GM12878 (cell line): ENCODE results near the gene LCAT. TPM values are rescaled to one million over a fixed set of nuclear protein-coding genes. Genes with fewer than 3 reads are reported as not detected.

Source experiments
- ATAC-seq: fragments of 200-7000 bp; cut with Tn5 transposase; 3 replicates; pipeline ENCODE4 v1.9.1; 2020; ENCODE audit warnings: mild to moderate bottlenecking, moderate library complexity
- BruUV-seq: library from RNA; stranded (reverse); fragments of 400-500 nt; replicated peaks from 2 replicates; lab custom pipeline; 2021; lab: Mats Ljungman, UMichigan
- CTCF ChIA-PET: fragments of 300-600 bp; sonication (Branson Sonifier 250); formaldehyde crosslinking; extraction: SDS; loops from one replicate; lab custom pipeline; 2021; ENCODE audit warnings: inconsistent platforms; lab: Yijun Ruan, JAX
- POLR2A ChIA-PET: fragments of 350-600 bp; formaldehyde crosslinking; extraction: SDS; loops from one replicate; lab custom pipeline; 2021; ENCODE audit warnings: inconsistent platforms; lab: Charles Lee
- RAD21 ChIA-PET: fragments of 300-600 bp; sonication (Branson Sonifier 250); formaldehyde crosslinking; loops from one replicate; lab custom pipeline; 2023; ENCODE audit warnings: antibody characterized with exemption; ENCODE audit not compliant: unreplicated experiment; lab: Charles Lee
- SMC1A ChIA-PET: fragments of 300-600 bp; sonication (Branson Sonifier 250); formaldehyde crosslinking; loops from one replicate; lab custom pipeline; 2023; ENCODE audit not compliant: unreplicated experiment, uncharacterized antibody; lab: Charles Lee
- DNase-seq: peaks from one replicate; pipeline ENCODE4 v3.0.0-alpha.2; 2011; ENCODE audit warnings: low read depth, low spot score
- FAIRE-seq: peaks from 3 replicates; lab custom pipeline; 2011; peaks lifted over from hg19 to GRCh38; lab: Jason Lieb, UNC
- H2AFZ ChIP-seq: 2 replicates; pipeline ENCODE4 v1.6.0; 2011; ENCODE audit warnings: low read depth, low read length, control low read depth; ENCODE audit not compliant: control insufficient read depth
- H3K27ac ChIP-seq: 2 replicates; pipeline ENCODE4 v1.5.1; 2011; ENCODE audit warnings: control low read depth; ENCODE audit not compliant: control insufficient read depth, insufficient read depth
- H3K27me3 ChIP-seq, 2 experiments: replicated peaks in 1 of 2; 2 replicates each; pipeline versions ENCODE4 v1.6.0 to v1.6.1; 2011; ENCODE audit warnings: low read length in 1 of 2; ENCODE audit not compliant: control insufficient read depth in 2 of 2, insufficient read depth in 2 of 2
- H3K36me3 ChIP-seq, 2 experiments: 2 replicates each; pipeline ENCODE4 v1.5.1; 2011; ENCODE audit warnings: low read length in 1 of 2; ENCODE audit not compliant: control insufficient read depth in 2 of 2, insufficient read depth in 2 of 2
- H3K4me1 ChIP-seq: 2 replicates; pipeline ENCODE4 v1.6.1; 2011; ENCODE audit warnings: mild to moderate bottlenecking, low read length, moderate library complexity, mixed read lengths; ENCODE audit not compliant: control insufficient read depth, insufficient read depth
- H3K4me2 ChIP-seq: 2 replicates; pipeline ENCODE4 v1.6.0; 2011; ENCODE audit warnings: control low read depth; ENCODE audit not compliant: control insufficient read depth, insufficient read depth
- H3K4me3 ChIP-seq: fragments of 200-600 bp; sonication (generic); 2 replicates; pipeline ENCODE4 v1.5.1; 2016
- H3K79me2 ChIP-seq: 2 replicates; pipeline ENCODE4 v1.6.0; 2011; ENCODE audit warnings: low read length; ENCODE audit not compliant: control insufficient read depth, insufficient read depth
- H3K9ac ChIP-seq: 2 replicates; pipeline ENCODE4 v1.8.0; 2011; ENCODE audit warnings: low read length, control low read depth, mixed read lengths; ENCODE audit not compliant: control insufficient read depth, insufficient read depth
- H3K9me3 ChIP-seq: replicated peaks from 3 replicates; pipeline ENCODE4 v1.5.1; 2011; ENCODE audit warnings: mild to moderate bottlenecking, low read length; ENCODE audit not compliant: control insufficient read depth, insufficient read depth
- H4K20me1 ChIP-seq: 2 replicates; pipeline ENCODE4 v1.6.0; 2011; ENCODE audit not compliant: control insufficient read depth, insufficient read depth
- NKRF ChIP-seq: fragments of 450-650 bp; conservative IDR thresholded peaks from 2 replicates; pipeline ENCODE4 v1.6.1; 2017; ENCODE audit warnings: mild to moderate bottlenecking, moderate library complexity
- ZBTB40 ChIP-seq: fragments of 450-650 bp; IDR thresholded peaks from 2 replicates; pipeline ENCODE4 v1.6.1; 2016; ENCODE audit warnings: mild to moderate bottlenecking, moderate library complexity, borderline replicate concordance
- WGBS: methylation state at CpG from one replicate; pipeline ENCODE4 v1.1.6; 2016; ENCODE audit warnings: low lambda C conversion rate; ENCODE audit not compliant: insufficient replicate concordance, insufficient coverage; ENCODE audit errors: missing lambda C conversion rate; 5-methylcytosine and 5-hydroxymethylcytosine counted together
- in situ Hi-C: fragments of 300-500 bp; cut with MboI; formaldehyde crosslinking; loops from 9 replicates; pipeline ENCODE4 v1.14.3; 2018; ENCODE audit warnings: mixed read lengths
- intact Hi-C: fragments of 100-400 bp; cut with micrococcal nuclease; formaldehyde crosslinking; loops from one replicate; pipeline ENCODE4 v1.14.2; 2022; ENCODE audit not compliant: unreplicated experiment
- polyA plus RNA-seq, 11 experiments: library from polyadenylated mRNA; depleted of rRNA in 4 of 11; unstranded in 6 of 11; stranded (reverse) in 5 of 11; fragments of >200 nt; fragmentation: Nextera tagmentation in 4 of 11; fragmentation: Illumina TruSeq in 1 of 11; extraction: Ambion mirVana in 4 of 11; extraction: Trizol in 1 of 11; gene quantifications; 1 replicate in 1 of 11; 2 replicates in 10 of 11; pipeline versions ENCODE4 v1.2.1 to v1.2.3, GENCODE V29; 2011 to 2016; ENCODE audit warnings: inconsistent platforms in 2 of 11, missing spikeins in 2 of 11, low read depth in 1 of 11
- total RNA-seq, 4 experiments: library from RNA; depleted of rRNA in 3 of 4; stranded (reverse); fragments of >200 nt in 3 of 4; fragmentation: Illumina TruSeq in 1 of 4; extraction: Trizol in 1 of 4; gene quantifications; 2 replicates each; pipeline versions ENCODE4 v1.2.1 to v1.2.3, GENCODE V29; 2013 to 2021

LCAT gene
- total and polyA plus RNA-seq, 10 of the 15 experiments (the other 5 are each of a cell fraction or from before 2014, with no cell fraction given): 0.61 to 11.7 (median 3.3) TPM

GRCh38 chr16:67892375-67892774 lies 51.5 kb downstream of the LCAT start:
- no peak for FAIRE-seq
- in situ Hi-C loops: no loop called here

More at GRCh38 chr16:67892375-67892774, 51.5 kb downstream of the LCAT start:
- Histone ChIP-seq H3K4me1 (peaks cover 7% of the 10 kb centered on the region), H3K4me3 (peak overlapping the region; percentile 62), H3K9ac (0 out of 2 replicates have a peak overlapping the region, but pooled peaks have one; percentile 39), H3K36me3 (no peaks in the 10 kb centered on the region; a peak in 1 of 4 replicates), H3K27me3 (no peaks in the 10 kb centered on the region), H3K4me2 (peak overlapping the region; percentile 73), H3K27ac (no peak overlapping the region), H3K9me3 (no peaks in the 10 kb centered on the region), H4K20me1 (no peaks in the 10 kb centered on the region), H3K79me2 (peaks cover 24% of the 10 kb centered on the region), H2AFZ (peak overlapping the region; percentile 90)
- TSS peak; percentile 99 for BruUV-seq
- TF ChIP-seq ZBTB40: peak; percentile 73; the same call in 1 of the 2 replicates
- TF ChIP-seq NKRF: no peak
- ChIA-PET POLR2A (interaction anchor here (0.7 to 1.4 kb wide), 3 partner anchors 9 to 192 kb away, joined by 5 to 9 read pairs (median 6); no protein-coding TSS in a partner anchor), SMC1A (interaction anchor here (0.6 to 3.0 kb wide), 6 partner anchors 9 to 172 kb away, joined by 3 to 14 read pairs (median 3); no protein-coding TSS in a partner anchor), RAD21 (interaction anchor here (1.5 kb wide), 1 partner anchor 19 kb away, joined by 3 read pairs; no protein-coding TSS in a partner anchor), CTCF (interaction anchor here (1.0 to 3.4 kb wide), 5 partner anchors 8 to 335 kb away, joined by 3 to 27 read pairs (median 3); partner anchors contain the start of gene NRN1L)
- intact Hi-C loops: loop anchor here (5.0 kb wide), 1 partner anchor 35 kb away; no protein-coding TSS in a partner anchor
- no peak for DNase-seq
- 87% methylated on average over 5 of the region's 5 CpGs for WGBS
- ATAC-seq: no peak

Other genes starting within 250 kb of the LCAT start
Only the 7 nearest of the 18 such genes appear.
- gene NRN1L, start 59.2 kb downstream of the LCAT start, total RNA-seq (2014; rRNA removed): 0.40 TPM in 1 of 2 replicates, not detected in the other
- not detected in 2 replicates for gene NRN1L, start 59.2 kb downstream of the LCAT start, total RNA-seq (2014; rRNA removed; fragmentation: Illumina TruSeq; extraction: Trizol)
- 0.92 TPM in 1 of 2 replicates, not detected in the other for gene NRN1L, start 59.2 kb downstream of the LCAT start, total RNA-seq (2021)
- 0.20 TPM in 1 of 2 replicates, not detected in the other for gene NRN1L, start 59.2 kb downstream of the LCAT start, polyA plus RNA-seq (2011; rRNA removed)
- 0.28 TPM in 1 of 2 replicates, not detected in the other for gene NRN1L, start 59.2 kb downstream of the LCAT start, polyA plus RNA-seq (2014; fragmentation: Illumina TruSeq; extraction: Trizol)
- gene NRN1L, start 59.2 kb downstream of the LCAT start, polyA plus RNA-seq (2014; fragmentation: Nextera tagmentation; extraction: Ambion mirVana): under 1 TPM in 1 of 2 experiments, not detected in 1; 0.11 TPM
- 0.60 and 0.99 TPM in 2 replicates for gene NRN1L, start 59.2 kb downstream of the LCAT start, polyA plus RNA-seq (2014; rRNA removed)
- gene NRN1L, start 59.2 kb downstream of the LCAT start, polyA plus RNA-seq (2016; fragmentation: Nextera tagmentation; extraction: Ambion mirVana): under 1 TPM in 1 of 2 experiments, not detected in 1; 0.21 TPM
- 5.0 and 7.3 TPM in 2 replicates for gene PSKH1, start 50.9 kb downstream of the LCAT start, total RNA-seq (2014; rRNA removed)
- 6.7 and 7.2 TPM in 2 replicates for gene PSKH1, start 50.9 kb downstream of the LCAT start, total RNA-seq (2014; rRNA removed; fragmentation: Illumina TruSeq; extraction: Trizol)
- 17.2 and 18.9 TPM in 2 replicates for gene PSKH1, start 50.9 kb downstream of the LCAT start, total RNA-seq (2021)
- gene PSKH1, start 50.9 kb downstream of the LCAT start, polyA plus RNA-seq (2011; rRNA removed): 3.1 and 7.5 TPM in 2 replicates
- 2.3 and 8.1 TPM in 2 replicates for gene PSKH1, start 50.9 kb downstream of the LCAT start, polyA plus RNA-seq (2014; fragmentation: Illumina TruSeq; extraction: Trizol)
- gene PSKH1, start 50.9 kb downstream of the LCAT start, polyA plus RNA-seq (2014; fragmentation: Nextera tagmentation; extraction: Ambion mirVana): 1 to 10 TPM in 1 of 2 experiments, under 1 TPM in 1; 0.63 to 1.2 TPM
- 12.8 and 14.1 TPM in 2 replicates for gene PSKH1, start 50.9 kb downstream of the LCAT start, polyA plus RNA-seq (2014; rRNA removed)
- gene PSKH1, start 50.9 kb downstream of the LCAT start, polyA plus RNA-seq (2016; fragmentation: Nextera tagmentation; extraction: Ambion mirVana): 10 to 100 TPM; 13.9 to 20.4 TPM
- gene CTRL, start 12.3 kb downstream of the LCAT start, total RNA-seq (2014; rRNA removed): 1.5 and 2.6 TPM in 2 replicates
- gene CTRL, start 12.3 kb downstream of the LCAT start, total RNA-seq (2014; rRNA removed; fragmentation: Illumina TruSeq; extraction: Trizol): 0.83 and 1.1 TPM in 2 replicates
- gene CTRL, start 12.3 kb downstream of the LCAT start, total RNA-seq (2021): 2.0 and 3.6 TPM in 2 replicates
- gene CTRL, start 12.3 kb downstream of the LCAT start, polyA plus RNA-seq (2011; rRNA removed): 0.32 and 1.3 TPM in 2 replicates
- 0.46 and 1.5 TPM in 2 replicates for gene CTRL, start 12.3 kb downstream of the LCAT start, polyA plus RNA-seq (2014; fragmentation: Illumina TruSeq; extraction: Trizol)
- 1 to 10 TPM; 2.7 to 4.2 TPM for gene CTRL, start 12.3 kb downstream of the LCAT start, polyA plus RNA-seq (2014; fragmentation: Nextera tagmentation; extraction: Ambion mirVana)
- gene CTRL, start 12.3 kb downstream of the LCAT start, polyA plus RNA-seq (2014; rRNA removed): 2.0 and 2.8 TPM in 2 replicates
- gene CTRL, start 12.3 kb downstream of the LCAT start, polyA plus RNA-seq (2016; fragmentation: Nextera tagmentation; extraction: Ambion mirVana): 1 to 10 TPM; 4.3 to 4.9 TPM
- gene PSMB10, start 7.3 kb downstream of the LCAT start, total RNA-seq (2014; rRNA removed): 254 and 295 TPM in 2 replicates
- gene PSMB10, start 7.3 kb downstream of the LCAT start, total RNA-seq (2014; rRNA removed; fragmentation: Illumina TruSeq; extraction: Trizol): 97.2 and 108 TPM in 2 replicates
- gene PSMB10, start 7.3 kb downstream of the LCAT start, total RNA-seq (2021): 203 and 207 TPM in 2 replicates
- 32.0 and 70.6 TPM in 2 replicates for gene PSMB10, start 7.3 kb downstream of the LCAT start, polyA plus RNA-seq (2011; rRNA removed)
- 2.8 and 24.1 TPM in 2 replicates for gene PSMB10, start 7.3 kb downstream of the LCAT start, polyA plus RNA-seq (2014; fragmentation: Illumina TruSeq; extraction: Trizol)
- 10 to 100 TPM; 27.4 to 80.8 TPM for gene PSMB10, start 7.3 kb downstream of the LCAT start, polyA plus RNA-seq (2014; fragmentation: Nextera tagmentation; extraction: Ambion mirVana)
- gene PSMB10, start 7.3 kb downstream of the LCAT start, polyA plus RNA-seq (2014; rRNA removed): 193 and 227 TPM in 2 replicates
- 100 to 1,000 TPM; 266 to 308 TPM for gene PSMB10, start 7.3 kb downstream of the LCAT start, polyA plus RNA-seq (2016; fragmentation: Nextera tagmentation; extraction: Ambion mirVana)
- gene SLC12A4, start 24.5 kb upstream of the LCAT start, total RNA-seq (2014; rRNA removed): 13.7 and 14.5 TPM in 2 replicates
- gene SLC12A4, start 24.5 kb upstream of the LCAT start, total RNA-seq (2014; rRNA removed; fragmentation: Illumina TruSeq; extraction: Trizol): 9.2 and 11.3 TPM in 2 replicates
- 33.9 and 39.9 TPM in 2 replicates for gene SLC12A4, start 24.5 kb upstream of the LCAT start, total RNA-seq (2021)
- 6.8 and 14.0 TPM in 2 replicates for gene SLC12A4, start 24.5 kb upstream of the LCAT start, polyA plus RNA-seq (2011; rRNA removed)
- gene SLC12A4, start 24.5 kb upstream of the LCAT start, polyA plus RNA-seq (2014; fragmentation: Illumina TruSeq; extraction: Trizol): 11.5 and 14.0 TPM in 2 replicates
- gene SLC12A4, start 24.5 kb upstream of the LCAT start, polyA plus RNA-seq (2014; fragmentation: Nextera tagmentation; extraction: Ambion mirVana): 1 to 10 TPM in 1 of 2 experiments, under 1 TPM in 1; 0.95 to 1.7 TPM
- gene SLC12A4, start 24.5 kb upstream of the LCAT start, polyA plus RNA-seq (2014; rRNA removed): 17.5 and 18.7 TPM in 2 replicates
- 10 to 100 TPM; 18.6 to 18.7 TPM for gene SLC12A4, start 24.5 kb upstream of the LCAT start, polyA plus RNA-seq (2016; fragmentation: Nextera tagmentation; extraction: Ambion mirVana)
- 0.11 TPM in 1 of 2 replicates, not detected in the other for gene DPEP3, start 36.4 kb upstream of the LCAT start, total RNA-seq (2014; rRNA removed)
- gene DPEP3, start 36.4 kb upstream of the LCAT start, total RNA-seq (2014; rRNA removed; fragmentation: Illumina TruSeq; extraction: Trizol): not detected in 2 replicates
- gene DPEP3, start 36.4 kb upstream of the LCAT start, total RNA-seq (2021): not detected in 2 replicates
- gene DPEP3, start 36.4 kb upstream of the LCAT start, polyA plus RNA-seq (2011; rRNA removed): not detected in 2 replicates
- not detected in 2 replicates for gene DPEP3, start 36.4 kb upstream of the LCAT start, polyA plus RNA-seq (2014; fragmentation: Illumina TruSeq; extraction: Trizol)
- gene DPEP3, start 36.4 kb upstream of the LCAT start, polyA plus RNA-seq (2014; fragmentation: Nextera tagmentation; extraction: Ambion mirVana): not detected
- not detected in 2 replicates for gene DPEP3, start 36.4 kb upstream of the LCAT start, polyA plus RNA-seq (2014; rRNA removed)
- gene DPEP3, start 36.4 kb upstream of the LCAT start, polyA plus RNA-seq (2016; fragmentation: Nextera tagmentation; extraction: Ambion mirVana): not detected
- gene DPEP2, start 55.4 kb upstream of the LCAT start, total RNA-seq (2014; rRNA removed): 2.8 and 3.4 TPM in 2 replicates
- gene DPEP2, start 55.4 kb upstream of the LCAT start, total RNA-seq (2014; rRNA removed; fragmentation: Illumina TruSeq; extraction: Trizol): 0.78 and 1.0 TPM in 2 replicates
- gene DPEP2, start 55.4 kb upstream of the LCAT start, total RNA-seq (2021): 1.9 and 2.7 TPM in 2 replicates
- gene DPEP2, start 55.4 kb upstream of the LCAT start, polyA plus RNA-seq (2011; rRNA removed): 0.04 TPM in 1 of 2 replicates, not detected in the other
- gene DPEP2, start 55.4 kb upstream of the LCAT start, polyA plus RNA-seq (2014; fragmentation: Illumina TruSeq; extraction: Trizol): 1.5 and 1.9 TPM in 2 replicates
- gene DPEP2, start 55.4 kb upstream of the LCAT start, polyA plus RNA-seq (2014; fragmentation: Nextera tagmentation; extraction: Ambion mirVana): 1 to 10 TPM in 1 of 2 experiments, under 1 TPM in 1; 0.74 to 1.1 TPM
- 2.4 and 2.5 TPM in 2 replicates for gene DPEP2, start 55.4 kb upstream of the LCAT start, polyA plus RNA-seq (2014; rRNA removed)
- gene DPEP2, start 55.4 kb upstream of the LCAT start, polyA plus RNA-seq (2016; fragmentation: Nextera tagmentation; extraction: Ambion mirVana): 1 to 10 TPM; 2.5 to 4.0 TPM